Chondrocyte (in vitro differentiated cells): Measurements from ENCODE around the gene NELL2. TPM values are rescaled to one million over a fixed set of nuclear protein-coding genes. Genes with fewer than 3 reads are reported as not detected.

Experiments
- DNase-seq: peaks from one replicate; pipeline ENCODE4 v3.0.0; 2021; ENCODE audit warnings: mixed read lengths, low spot score
- H3K27ac Mint-ChIP-seq: one replicate; pipeline ENCODE4 v1.8.0; 2021; ENCODE audit warnings: mild to moderate bottlenecking, moderate library complexity, mixed read lengths; ENCODE audit not compliant: unreplicated experiment
- H3K27me3 Mint-ChIP-seq: 2 replicates; pipeline ENCODE4 v1.8.0; 2021; ENCODE audit warnings: low read depth, mixed read lengths
- H3K36me3 Mint-ChIP-seq: 2 replicates; pipeline ENCODE4 v1.8.0; 2021; ENCODE audit warnings: low read depth, mixed read lengths
- H3K4me1 Mint-ChIP-seq: 2 replicates; pipeline ENCODE4 v1.8.0; 2021; ENCODE audit warnings: low read depth, mild to moderate bottlenecking, mixed read lengths
- H3K4me3 Mint-ChIP-seq: one replicate; pipeline ENCODE4 v1.8.0; 2021; ENCODE audit warnings: mild to moderate bottlenecking, moderate library complexity, mixed read lengths; ENCODE audit not compliant: unreplicated experiment
- H3K9me3 Mint-ChIP-seq: 2 replicates; pipeline ENCODE4 v1.8.0; 2021; ENCODE audit warnings: low read depth, mixed read lengths
- total RNA-seq: library from RNA; stranded (reverse); gene quantifications from 3 replicates; pipeline ENCODE4 v1.2.1, GENCODE V29; 2021
- TF ChIP-seq, protein P1 (sequence below): fragments of 200-600 bp; sonication (generic); IDR thresholded peaks from 2 replicates; pipeline ENCODE4 v1.5.0; 2021; ENCODE audit warnings: antibody characterized with exemption, mild to moderate bottlenecking, moderate library complexity

Gene NELL2
- total RNA-seq, 1 donor from 2014 or later: not detected

- DNase-seq: no peak
- H3K4me3 Mint-ChIP-seq: no peak overlapping the region
- H3K9me3 Mint-ChIP-seq: no peaks in the 10 kb centered on the region
- TF ChIP-seq, protein P1, sequence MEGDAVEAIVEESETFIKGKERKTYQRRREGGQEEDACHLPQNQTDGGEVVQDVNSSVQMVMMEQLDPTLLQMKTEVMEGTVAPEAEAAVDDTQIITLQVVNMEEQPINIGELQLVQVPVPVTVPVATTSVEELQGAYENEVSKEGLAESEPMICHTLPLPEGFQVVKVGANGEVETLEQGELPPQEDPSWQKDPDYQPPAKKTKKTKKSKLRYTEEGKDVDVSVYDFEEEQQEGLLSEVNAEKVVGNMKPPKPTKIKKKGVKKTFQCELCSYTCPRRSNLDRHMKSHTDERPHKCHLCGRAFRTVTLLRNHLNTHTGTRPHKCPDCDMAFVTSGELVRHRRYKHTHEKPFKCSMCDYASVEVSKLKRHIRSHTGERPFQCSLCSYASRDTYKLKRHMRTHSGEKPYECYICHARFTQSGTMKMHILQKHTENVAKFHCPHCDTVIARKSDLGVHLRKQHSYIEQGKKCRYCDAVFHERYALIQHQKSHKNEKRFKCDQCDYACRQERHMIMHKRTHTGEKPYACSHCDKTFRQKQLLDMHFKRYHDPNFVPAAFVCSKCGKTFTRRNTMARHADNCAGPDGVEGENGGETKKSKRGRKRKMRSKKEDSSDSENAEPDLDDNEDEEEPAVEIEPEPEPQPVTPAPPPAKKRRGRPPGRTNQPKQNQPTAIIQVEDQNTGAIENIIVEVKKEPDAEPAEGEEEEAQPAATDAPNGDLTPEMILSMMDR: no peak
- H3K4me1 Mint-ChIP-seq: no peaks in the 10 kb centered on the region
- H3K27me3 Mint-ChIP-seq: peaks cover 3% of the 10 kb centered on the region
- H3K27ac Mint-ChIP-seq: no peak overlapping the region
- H3K36me3 Mint-ChIP-seq: no peaks in the 10 kb centered on the region
Observed at GRCh38 chr12:44649693-44650092, 226.4 kb downstream of the NELL2 start.

DNA sequence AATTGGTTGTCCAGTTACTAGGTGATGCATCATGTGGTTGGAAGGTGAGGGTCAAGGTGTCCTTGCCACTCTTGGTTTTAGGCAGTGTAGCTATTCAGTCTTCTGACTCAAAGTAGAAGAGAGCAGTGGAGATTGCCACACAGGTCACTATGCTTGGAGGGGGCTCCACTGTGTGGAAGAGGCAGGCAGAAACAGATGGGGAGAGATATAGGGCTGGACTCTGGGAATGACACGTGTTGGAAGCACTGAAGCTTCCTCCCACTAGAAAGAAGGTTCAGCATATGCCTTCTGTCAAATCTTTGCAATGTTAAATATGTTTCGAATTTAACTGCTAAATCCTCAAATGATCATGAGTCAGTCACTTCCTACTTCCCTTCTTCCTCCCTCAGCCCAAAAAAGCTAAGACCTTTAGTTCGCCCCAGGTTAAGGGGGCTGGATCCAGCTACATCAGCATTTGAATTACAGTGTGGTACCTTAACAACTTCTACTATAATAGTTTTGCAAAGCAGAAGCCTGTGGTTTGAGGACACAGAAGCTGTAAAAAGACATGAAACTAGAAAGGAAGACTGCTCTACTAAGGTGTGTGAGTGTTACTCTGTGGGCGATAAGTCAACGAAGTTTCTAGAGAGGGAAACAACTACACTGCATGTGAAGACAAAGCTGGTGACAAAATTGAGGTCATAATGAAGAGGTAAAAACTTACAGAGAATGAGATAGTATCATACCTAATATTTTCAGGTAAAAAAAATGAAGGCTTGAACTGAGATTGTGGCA is 228.0 kb downstream of the NELL2 start:
- Mint-ChIP-seq H3K27me3 (peaks cover 5% of the 10 kb centered on the region), H3K4me1 (no peaks in the 10 kb centered on the region), H3K27ac (no peak overlapping the region), H3K36me3 (no peaks in the 10 kb centered on the region), H3K9me3 (no peaks in the 10 kb centered on the region), H3K4me3 (no peak overlapping the region)
- no peak for DNase-seq
- TF ChIP-seq, protein P1: no peak

GRCh38 chr12:44640427-44641190 is 235.5 kb downstream of the NELL2 start:
- Mint-ChIP-seq H3K36me3 (no peaks in the 10 kb centered on the region), H3K9me3 (no peaks in the 10 kb centered on the region), H3K27ac (no peak overlapping the region), H3K4me3 (no peak overlapping the region), H3K4me1 (peaks cover 5% of the 10 kb centered on the region), H3K27me3 (peaks cover 7% of the 10 kb centered on the region)
- no peak for DNase-seq
- TF ChIP-seq, protein P1: no peak

- peaks cover 5% of the 10 kb centered on the region for H3K4me1 Mint-ChIP-seq
- H3K9me3 Mint-ChIP-seq: no peaks in the 10 kb centered on the region
- H3K4me3 Mint-ChIP-seq: no peak overlapping the region
- peaks cover 3% of the 10 kb centered on the region for H3K27me3 Mint-ChIP-seq
- TF ChIP-seq, protein P1: no peak
- H3K36me3 Mint-ChIP-seq: no peaks in the 10 kb centered on the region
- no peak overlapping the region for H3K27ac Mint-ChIP-seq
- no peak for DNase-seq
Observed at GRCh38 chr12:44637875-44638274, 238.2 kb downstream of the NELL2 start.

GRCh38 chr12:44628180-44628579 is 247.9 kb downstream of the NELL2 start:
- Mint-ChIP-seq H3K4me1 (no peaks in the 10 kb centered on the region), H3K27ac (no peak overlapping the region), H3K36me3 (no peaks in the 10 kb centered on the region), H3K27me3 (no peaks in the 10 kb centered on the region), H3K4me3 (no peak overlapping the region), H3K9me3 (no peaks in the 10 kb centered on the region)
- TF ChIP-seq, protein P1: no peak
- DNase-seq: no peak
